Astrocyte of the spinal cord (primary cell): Measurements from ENCODE around the gene PRDM2.
"Not testable (repeated sequence)": the region's sequence is repeated elsewhere in the genome, so short reads cannot be mapped to it uniquely, and the experiment has no call there.

ENCODE experiments used
- DNase-seq: peaks from one replicate; pipeline ENCODE4 v3.0.0; 2011; ENCODE audit warnings: low read depth, low spot score
- H3K4me3 ChIP-seq: 2 replicates; pipeline ENCODE4 v1.5.1; 2011; ENCODE audit warnings: low read depth, mild to moderate bottlenecking, low read length, moderate library complexity
- in situ Hi-C: cut with HindIII; loops from 2 replicates; pipeline ENCODE4 v1.10.0; 2017; ENCODE audit warnings: low sequenced_read_pairs
- TF ChIP-seq, protein P1 (sequence below): IDR thresholded peaks from 2 replicates; pipeline ENCODE4 v1.5.1; 2012; ENCODE audit warnings: low read depth, mild to moderate bottlenecking, low read length, inconsistent platforms

The PRDM2 gene

DNA sequence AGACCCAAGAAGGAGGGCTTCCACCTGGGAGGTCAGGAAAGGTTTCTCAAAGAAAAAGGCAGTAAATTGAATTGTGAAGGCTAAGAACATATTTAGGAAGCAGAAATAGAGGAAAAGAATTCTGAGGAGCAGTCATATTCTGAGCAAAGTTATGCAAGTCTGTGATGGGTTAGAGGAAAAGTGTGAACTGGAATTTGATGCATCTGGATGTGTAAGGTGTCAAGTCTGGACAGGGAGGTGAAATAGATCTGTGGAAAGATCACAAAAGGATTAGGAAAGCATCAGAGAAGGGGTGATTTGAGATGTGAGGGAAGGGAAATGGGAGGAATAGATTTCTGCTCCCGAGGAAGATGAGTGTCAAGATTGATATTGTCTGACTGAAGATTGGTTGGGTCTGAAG, 18.1 kb upstream of the PRDM2 start:
- TF ChIP-seq, protein P1, sequence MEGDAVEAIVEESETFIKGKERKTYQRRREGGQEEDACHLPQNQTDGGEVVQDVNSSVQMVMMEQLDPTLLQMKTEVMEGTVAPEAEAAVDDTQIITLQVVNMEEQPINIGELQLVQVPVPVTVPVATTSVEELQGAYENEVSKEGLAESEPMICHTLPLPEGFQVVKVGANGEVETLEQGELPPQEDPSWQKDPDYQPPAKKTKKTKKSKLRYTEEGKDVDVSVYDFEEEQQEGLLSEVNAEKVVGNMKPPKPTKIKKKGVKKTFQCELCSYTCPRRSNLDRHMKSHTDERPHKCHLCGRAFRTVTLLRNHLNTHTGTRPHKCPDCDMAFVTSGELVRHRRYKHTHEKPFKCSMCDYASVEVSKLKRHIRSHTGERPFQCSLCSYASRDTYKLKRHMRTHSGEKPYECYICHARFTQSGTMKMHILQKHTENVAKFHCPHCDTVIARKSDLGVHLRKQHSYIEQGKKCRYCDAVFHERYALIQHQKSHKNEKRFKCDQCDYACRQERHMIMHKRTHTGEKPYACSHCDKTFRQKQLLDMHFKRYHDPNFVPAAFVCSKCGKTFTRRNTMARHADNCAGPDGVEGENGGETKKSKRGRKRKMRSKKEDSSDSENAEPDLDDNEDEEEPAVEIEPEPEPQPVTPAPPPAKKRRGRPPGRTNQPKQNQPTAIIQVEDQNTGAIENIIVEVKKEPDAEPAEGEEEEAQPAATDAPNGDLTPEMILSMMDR = no peak
- H3K4me3 ChIP-seq = no peak overlapping the region
- DNase-seq = no peak
- in situ Hi-C loops = no loop called here

DNA sequence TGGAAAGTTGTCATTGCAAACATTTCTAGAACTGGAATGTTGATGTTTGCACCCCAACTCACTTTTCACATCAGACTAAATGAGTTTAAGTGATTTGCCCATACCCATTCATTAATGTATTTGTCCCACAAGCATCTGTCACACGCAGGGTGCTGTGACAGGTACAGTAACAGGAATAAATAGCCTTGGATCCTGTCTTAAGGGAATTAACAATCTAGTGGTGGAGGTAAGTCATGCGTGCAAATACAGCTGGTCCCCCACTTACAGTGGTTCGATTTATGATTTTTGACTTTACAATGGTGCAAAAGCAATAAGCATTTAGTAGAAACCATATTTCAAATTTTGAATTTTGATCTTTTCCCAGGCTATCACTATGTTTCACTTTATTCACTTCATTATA, 17.5 kb upstream of the PRDM2 start:
- no peak overlapping the region for H3K4me3 ChIP-seq
- TF ChIP-seq, protein P1 = no peak
- DNase-seq = no peak
- in situ Hi-C loops = no loop called here

DNA sequence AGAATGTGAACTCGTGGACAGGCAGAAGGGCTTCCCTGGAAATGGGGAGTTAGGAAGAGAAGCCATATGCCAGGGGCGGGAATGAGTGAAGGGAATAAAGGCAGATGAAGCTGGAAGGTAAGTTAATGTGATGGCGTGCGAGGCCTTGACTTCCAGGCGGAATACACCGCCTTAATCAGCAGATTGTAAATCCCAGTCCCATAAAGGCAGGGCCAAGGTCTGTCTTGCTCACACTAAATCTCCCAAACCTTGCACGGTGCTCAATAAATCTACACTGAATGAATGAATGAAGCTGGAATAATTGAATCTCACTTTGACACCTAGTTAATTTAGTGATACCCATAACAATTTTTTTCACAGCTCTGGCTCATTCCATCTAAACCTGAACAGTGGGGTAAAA, 16.8 kb upstream of the PRDM2 start:
- H3K4me3 ChIP-seq = no peak overlapping the region
- TF ChIP-seq, protein P1 = no peak
- DNase-seq = no peak
- in situ Hi-C loops = no loop called here

DNA sequence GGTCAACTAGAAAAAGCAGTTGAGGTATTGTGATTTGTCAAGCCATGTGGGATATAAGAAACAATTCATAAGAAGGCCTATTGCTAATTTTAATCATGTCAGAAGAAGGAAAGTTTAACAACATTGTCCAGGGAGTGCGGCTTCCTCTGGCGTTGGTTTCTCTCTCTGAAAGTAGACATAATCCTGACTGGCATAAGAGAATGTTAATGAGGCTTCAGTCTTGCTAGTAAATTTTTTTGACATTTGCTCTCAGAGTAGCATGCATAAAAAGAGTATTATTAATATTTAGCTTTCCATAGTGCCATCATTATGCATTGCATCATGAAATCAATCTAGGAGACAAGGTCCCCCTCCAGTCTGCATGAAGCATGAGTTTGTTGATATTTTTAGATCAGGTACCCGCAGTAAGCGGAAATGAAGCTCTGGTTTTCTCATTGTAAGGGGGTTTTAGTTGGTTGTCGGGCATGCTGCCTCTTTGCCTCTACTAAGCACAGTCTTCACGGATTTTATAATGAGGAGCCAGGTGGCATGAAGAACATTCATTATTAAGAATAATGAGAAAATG, 12.8 kb upstream of the PRDM2 start:
- in situ Hi-C loops = no loop called here
- H3K4me3 ChIP-seq = no peak overlapping the region
- DNase-seq = no peak
- TF ChIP-seq, protein P1 = no peak

DNA sequence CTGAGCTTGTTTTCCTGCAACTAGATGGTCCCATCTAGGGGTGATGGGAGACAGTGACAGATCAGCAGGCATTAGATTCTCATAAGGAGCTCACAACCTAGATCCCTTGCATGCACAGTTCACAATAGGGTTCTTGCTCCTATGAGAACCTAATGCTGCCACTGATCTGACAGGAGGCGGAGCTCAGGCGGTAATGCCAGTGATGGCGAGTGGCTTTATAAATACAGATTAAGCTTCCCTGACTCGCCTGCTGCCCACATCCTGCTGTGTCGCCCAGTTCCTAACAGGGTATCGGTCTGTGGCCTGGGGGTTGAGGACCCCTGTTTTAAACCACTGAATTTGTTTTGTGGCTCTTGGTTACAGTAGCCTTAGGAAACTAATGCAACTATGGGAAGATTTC, 6.9 kb upstream of the PRDM2 start:
- in situ Hi-C loops, DNase-seq, H3K4me3 ChIP-seq: not testable (repeated sequence)

DNA sequence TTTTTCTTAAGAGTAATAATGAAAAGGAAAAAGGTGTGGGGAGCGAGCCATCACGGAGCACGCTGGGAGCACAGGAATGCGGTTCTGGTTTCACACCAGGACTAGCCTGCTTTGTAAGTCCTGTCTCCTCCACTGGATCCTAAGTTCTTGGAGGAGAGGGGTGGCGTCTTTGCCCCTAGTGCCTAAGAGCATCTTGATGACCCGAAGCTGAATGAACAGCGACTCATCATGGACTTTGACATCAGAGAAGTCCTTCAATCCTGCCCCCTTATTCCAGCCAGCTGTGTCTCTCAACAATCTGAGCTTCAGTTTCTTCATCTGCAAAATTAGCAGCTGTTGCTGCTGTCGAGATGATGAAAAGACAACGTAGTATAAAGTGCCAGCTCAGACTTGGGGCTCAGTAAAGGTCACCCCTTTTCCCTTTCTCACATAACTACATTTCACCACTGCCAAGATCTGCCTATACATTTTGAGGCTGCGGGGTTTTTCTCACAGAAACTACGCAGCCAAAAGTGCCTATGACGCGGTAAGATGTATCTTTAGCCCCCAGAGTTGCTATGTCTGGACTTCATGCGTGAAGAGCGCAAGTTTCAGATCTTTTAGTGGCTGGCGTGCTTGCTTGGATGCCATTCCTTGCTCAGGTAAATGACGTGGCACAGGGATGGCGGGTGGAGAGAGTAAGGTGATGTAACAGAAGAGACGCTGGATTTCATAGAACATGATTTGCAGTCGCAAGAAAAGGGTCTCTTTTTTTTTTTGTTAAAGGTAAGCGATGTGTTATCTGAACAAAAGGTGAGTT, 4.9 kb upstream of the PRDM2 start:
- DNase-seq = no peak
- H3K4me3 ChIP-seq = no peak overlapping the region
- in situ Hi-C loops = no loop called here
- TF ChIP-seq, protein P1 = no peak

DNA sequence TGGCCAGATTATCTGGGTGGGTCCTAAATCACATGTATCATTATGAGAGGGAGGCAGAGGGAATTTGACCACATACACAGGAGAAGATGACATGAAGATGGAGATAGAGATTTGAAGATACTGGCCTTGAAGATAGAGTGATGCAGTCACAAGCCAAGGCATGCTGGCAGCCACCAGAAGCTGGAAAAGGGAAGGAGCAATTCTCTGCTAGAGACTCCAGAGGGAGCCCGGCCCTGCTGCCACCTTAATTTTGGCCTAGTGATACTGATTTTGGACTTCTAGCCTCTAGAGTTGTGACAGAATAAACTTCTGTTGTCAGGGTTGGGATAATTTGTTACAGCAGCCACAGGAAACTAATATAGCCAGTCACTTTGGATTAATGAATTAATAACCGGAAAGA, 2.2 kb upstream of the PRDM2 start:
- in situ Hi-C loops = no loop called here
- DNase-seq = no peak
- no peak overlapping the region for H3K4me3 ChIP-seq
- TF ChIP-seq, protein P1 = no peak
